DND-41 (cell line): ENCODE measurements around the gene RPS17.

Experiments
- EZH2 ChIP-seq: IDR thresholded peaks from 3 replicates; pipeline ENCODE4 v1.6.1; 2012; ENCODE audit warnings: borderline replicate concordance, low read depth, mild to moderate bottlenecking, moderate library complexity, low read length, inconsistent platforms; ENCODE audit not compliant: severe bottlenecking
- TF ChIP-seq, protein P1 (sequence below): IDR thresholded peaks from 2 replicates; pipeline ENCODE4 v1.5.1; 2012; ENCODE audit warnings: borderline replicate concordance, low read length, moderate library complexity, mild to moderate bottlenecking; ENCODE audit not compliant: poor library complexity, severe bottlenecking; ENCODE audit errors: extremely low read depth

- TF ChIP-seq, protein P1, sequence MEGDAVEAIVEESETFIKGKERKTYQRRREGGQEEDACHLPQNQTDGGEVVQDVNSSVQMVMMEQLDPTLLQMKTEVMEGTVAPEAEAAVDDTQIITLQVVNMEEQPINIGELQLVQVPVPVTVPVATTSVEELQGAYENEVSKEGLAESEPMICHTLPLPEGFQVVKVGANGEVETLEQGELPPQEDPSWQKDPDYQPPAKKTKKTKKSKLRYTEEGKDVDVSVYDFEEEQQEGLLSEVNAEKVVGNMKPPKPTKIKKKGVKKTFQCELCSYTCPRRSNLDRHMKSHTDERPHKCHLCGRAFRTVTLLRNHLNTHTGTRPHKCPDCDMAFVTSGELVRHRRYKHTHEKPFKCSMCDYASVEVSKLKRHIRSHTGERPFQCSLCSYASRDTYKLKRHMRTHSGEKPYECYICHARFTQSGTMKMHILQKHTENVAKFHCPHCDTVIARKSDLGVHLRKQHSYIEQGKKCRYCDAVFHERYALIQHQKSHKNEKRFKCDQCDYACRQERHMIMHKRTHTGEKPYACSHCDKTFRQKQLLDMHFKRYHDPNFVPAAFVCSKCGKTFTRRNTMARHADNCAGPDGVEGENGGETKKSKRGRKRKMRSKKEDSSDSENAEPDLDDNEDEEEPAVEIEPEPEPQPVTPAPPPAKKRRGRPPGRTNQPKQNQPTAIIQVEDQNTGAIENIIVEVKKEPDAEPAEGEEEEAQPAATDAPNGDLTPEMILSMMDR = no peak
- no peak for TF ChIP-seq EZH2
Measured at GRCh38 chr15:82536409-82537350, 3.6 kb downstream of the RPS17 start.
